ENCODE data around the gene SCT. TPM values are rescaled to one million over a fixed set of nuclear protein-coding genes. Genes with fewer than 3 reads are reported as not detected.
A peak's percentile ranks its signal among the peaks of the same experiment; 100 is the strongest.

Gene SCT
- total RNA-seq, 1 experiment from 2014 or later = not detected

GRCh38 chr11:597166-597725 is 29.7 kb downstream of the SCT start:
- DNase-seq (ENCODE audit: low spot score) = no peak
- in situ Hi-C loops (cut with HindIII; ENCODE audit: low sequenced_read_pairs) = no loop called here

- DNase-seq (ENCODE audit: low spot score) = no peak
- in situ Hi-C loops (cut with HindIII; ENCODE audit: low sequenced_read_pairs) = no loop called here
Observed at GRCh38 chr11:596374-596773, 30.6 kb downstream of the SCT start.

GRCh38 chr11:595400-595799 is 31.6 kb downstream of the SCT start:
- DNase-seq (ENCODE audit: low spot score) = no peak
- in situ Hi-C loops (cut with HindIII; ENCODE audit: low sequenced_read_pairs) = no loop called here

GRCh38 chr11:593347-593746 is 33.6 kb downstream of the SCT start:
- DNase-seq (ENCODE audit: low spot score) = no peak
- in situ Hi-C loops (cut with HindIII; ENCODE audit: low sequenced_read_pairs) = no loop called here

GRCh38 chr11:592918-593317 is 34.1 kb downstream of the SCT start:
- DNase-seq (ENCODE audit: low spot score) = no peak
- in situ Hi-C loops (cut with HindIII; ENCODE audit: low sequenced_read_pairs) = no loop called here

- in situ Hi-C loops (cut with HindIII; ENCODE audit: low sequenced_read_pairs) = no loop called here
- no peak for DNase-seq (ENCODE audit: low spot score)
Observed at GRCh38 chr11:592501-592900, 34.5 kb downstream of the SCT start.

GRCh38 chr11:590997-591396 is 36.0 kb downstream of the SCT start:
- DNase-seq (ENCODE audit: low spot score) = peak; percentile 68
- in situ Hi-C loops (cut with HindIII; ENCODE audit: low sequenced_read_pairs) = no loop called here

- in situ Hi-C loops (cut with HindIII; ENCODE audit: low sequenced_read_pairs) = no loop called here
- DNase-seq (ENCODE audit: low spot score) = no peak
Observed at GRCh38 chr11:589798-590197, 37.2 kb downstream of the SCT start.

GRCh38 chr11:587978-588380 is 39.0 kb downstream of the SCT start:
- in situ Hi-C loops (cut with HindIII; ENCODE audit: low sequenced_read_pairs) = no loop called here
- no peak for DNase-seq (ENCODE audit: low spot score)

- in situ Hi-C loops (cut with HindIII; ENCODE audit: low sequenced_read_pairs) = no loop called here
- no peak for DNase-seq (ENCODE audit: low spot score)
Observed at GRCh38 chr11:587546-587945, 39.4 kb downstream of the SCT start.

GRCh38 chr11:586376-587316 is 40.3 kb downstream of the SCT start:
- no peak for DNase-seq (ENCODE audit: low spot score)
- in situ Hi-C loops (cut with HindIII; ENCODE audit: low sequenced_read_pairs) = no loop called here

GRCh38 chr11:584287-584686 is 42.7 kb downstream of the SCT start:
- DNase-seq (ENCODE audit: low spot score) = no peak
- in situ Hi-C loops (cut with HindIII; ENCODE audit: low sequenced_read_pairs) = no loop called here

- peak; percentile 63 for DNase-seq (ENCODE audit: low spot score)
- in situ Hi-C loops (cut with HindIII; ENCODE audit: low sequenced_read_pairs) = no loop called here
Observed at GRCh38 chr11:581752-582151, 45.2 kb downstream of the SCT start.

GRCh38 chr11:581342-581741 is 45.6 kb downstream of the SCT start:
- in situ Hi-C loops (cut with HindIII; ENCODE audit: low sequenced_read_pairs) = no loop called here
- DNase-seq (ENCODE audit: low spot score) = peak; percentile 55

- in situ Hi-C loops (cut with HindIII; ENCODE audit: low sequenced_read_pairs) = no loop called here
- DNase-seq (ENCODE audit: low spot score) = no peak
Observed at GRCh38 chr11:579830-580601, 47.0 kb downstream of the SCT start.

GRCh38 chr11:578276-579035 is 48.5 kb downstream of the SCT start:
- DNase-seq (ENCODE audit: low spot score) = no peak
- in situ Hi-C loops (cut with HindIII; ENCODE audit: low sequenced_read_pairs) = no loop called here

GRCh38 chr11:577611-577894 is 49.4 kb downstream of the SCT start:
- DNase-seq (ENCODE audit: low spot score) = no peak
- in situ Hi-C loops (cut with HindIII; ENCODE audit: low sequenced_read_pairs) = no loop called here

GRCh38 chr11:576811-577610 is 50.0 kb downstream of the SCT start:
- in situ Hi-C loops (cut with HindIII; ENCODE audit: low sequenced_read_pairs) = no loop called here
- DNase-seq (ENCODE audit: low spot score) = no peak

All from G401 (cell line).